ENCODE data around the gene ACTR6. TPM values are rescaled to one million over a fixed set of nuclear protein-coding genes. Genes with fewer than 3 reads are reported as not detected.
"Not testable (repeated sequence)": the region's sequence is repeated elsewhere in the genome, so short reads cannot be mapped to it uniquely, and the experiment has no call there.

ACTR6 gene
- total RNA-seq, 4 donors from 2014 or later = 4.2 to 21.5 (median 12.2) TPM

- Histone ChIP-seq H3K27ac (no peak overlapping the region), H3K27me3 (no peaks in the 10 kb centered on the region), H3K36me3 (peaks cover 0 to 10% (median 0%) of the 10 kb centered on the region in 3 donors), H3K4me3 (no peak overlapping the region), H3K9me3 (no peaks in the 10 kb centered on the region), H3K4me1 (no peaks in the 10 kb centered on the region)
- no peak for TF ChIP-seq POLR2A (IDR thresholded peaks at IDR 0.05)
- TF ChIP-seq, protein P1, sequence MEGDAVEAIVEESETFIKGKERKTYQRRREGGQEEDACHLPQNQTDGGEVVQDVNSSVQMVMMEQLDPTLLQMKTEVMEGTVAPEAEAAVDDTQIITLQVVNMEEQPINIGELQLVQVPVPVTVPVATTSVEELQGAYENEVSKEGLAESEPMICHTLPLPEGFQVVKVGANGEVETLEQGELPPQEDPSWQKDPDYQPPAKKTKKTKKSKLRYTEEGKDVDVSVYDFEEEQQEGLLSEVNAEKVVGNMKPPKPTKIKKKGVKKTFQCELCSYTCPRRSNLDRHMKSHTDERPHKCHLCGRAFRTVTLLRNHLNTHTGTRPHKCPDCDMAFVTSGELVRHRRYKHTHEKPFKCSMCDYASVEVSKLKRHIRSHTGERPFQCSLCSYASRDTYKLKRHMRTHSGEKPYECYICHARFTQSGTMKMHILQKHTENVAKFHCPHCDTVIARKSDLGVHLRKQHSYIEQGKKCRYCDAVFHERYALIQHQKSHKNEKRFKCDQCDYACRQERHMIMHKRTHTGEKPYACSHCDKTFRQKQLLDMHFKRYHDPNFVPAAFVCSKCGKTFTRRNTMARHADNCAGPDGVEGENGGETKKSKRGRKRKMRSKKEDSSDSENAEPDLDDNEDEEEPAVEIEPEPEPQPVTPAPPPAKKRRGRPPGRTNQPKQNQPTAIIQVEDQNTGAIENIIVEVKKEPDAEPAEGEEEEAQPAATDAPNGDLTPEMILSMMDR (IDR thresholded peaks at IDR 0.05) = no peak
- DNase-seq = no peak
Measured at GRCh38 chr12:100171248-100171647, 29.4 kb upstream of the ACTR6 start.

- Histone ChIP-seq H3K4me1 (no peaks in the 10 kb centered on the region), H3K4me3 (no peak overlapping the region), H3K36me3 (peaks cover 0 to 17% (median 0%) of the 10 kb centered on the region in 3 donors), H3K9me3 (no peaks in the 10 kb centered on the region), H3K27ac (no peak overlapping the region), H3K27me3 (no peaks in the 10 kb centered on the region)
- DNase-seq = no peak
- TF ChIP-seq POLR2A (IDR thresholded peaks at IDR 0.05) = no peak
- TF ChIP-seq, protein P1 (IDR thresholded peaks at IDR 0.05) = no peak
Measured at GRCh38 chr12:100173111-100173510, 27.5 kb upstream of the ACTR6 start.

DNA sequence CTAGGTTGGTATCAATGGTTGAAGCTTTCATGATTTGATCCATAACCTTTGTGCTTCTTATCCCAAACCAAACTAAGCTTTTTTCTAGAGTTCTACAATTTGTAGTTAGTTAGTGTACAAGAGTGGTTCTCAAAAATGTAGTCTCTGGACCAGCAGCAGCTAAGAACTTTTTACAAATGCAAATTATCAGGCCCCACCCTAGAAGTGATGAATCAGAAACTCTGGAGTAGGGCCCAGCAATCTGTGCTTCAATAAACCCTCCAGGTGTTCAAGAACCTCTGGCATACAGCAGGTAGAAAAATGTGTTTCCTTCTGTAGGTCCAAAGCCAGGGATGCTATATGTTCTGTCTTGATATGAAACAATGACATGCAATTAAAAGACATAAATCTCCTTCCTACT lies 26.1 kb upstream of the ACTR6 start:
- Histone ChIP-seq H3K27me3 (no peaks in the 10 kb centered on the region), H3K4me3 (no peak overlapping the region), H3K9me3 (no peaks in the 10 kb centered on the region), H3K27ac (no peak overlapping the region), H3K36me3 (peaks cover 0 to 17% (median 0%) of the 10 kb centered on the region in 3 donors), H3K4me1 (no peaks in the 10 kb centered on the region)
- no peak for DNase-seq
- TF ChIP-seq, protein P1 (IDR thresholded peaks at IDR 0.05) = no peak
- TF ChIP-seq POLR2A (IDR thresholded peaks at IDR 0.05) = no peak

- H3K36me3 ChIP-seq = peaks cover 0 to 17% (median 0%) of the 10 kb centered on the region in 3 donors
- H3K27ac ChIP-seq, DNase-seq, H3K4me3 ChIP-seq, H3K9me3 ChIP-seq, H3K27me3 ChIP-seq, H3K4me1 ChIP-seq: not testable (repeated sequence)
Measured at GRCh38 chr12:100176493-100176892, 24.1 kb upstream of the ACTR6 start.

- no peak overlapping the region for H3K27ac ChIP-seq
- TF ChIP-seq POLR2A (IDR thresholded peaks at IDR 0.05) = no peak
- TF ChIP-seq, protein P1 (IDR thresholded peaks at IDR 0.05) = no peak
- no peaks in the 10 kb centered on the region for H3K9me3 ChIP-seq
- no peaks in the 10 kb centered on the region for H3K27me3 ChIP-seq
- peaks cover 0 to 7% (median 0%) of the 10 kb centered on the region in 3 donors for H3K36me3 ChIP-seq
- no peak for DNase-seq
- no peak overlapping the region for H3K4me3 ChIP-seq
- no peaks in the 10 kb centered on the region for H3K4me1 ChIP-seq
Measured at GRCh38 chr12:100179252-100179651, 21.4 kb upstream of the ACTR6 start.

- Histone ChIP-seq H3K27me3 (no peaks in the 10 kb centered on the region), H3K36me3 (peaks cover 0 to 8% (median 0%) of the 10 kb centered on the region in 3 donors)
- no peak for DNase-seq
Measured at GRCh38 chr12:100184549-100185145, 16.0 kb upstream of the ACTR6 start.

More at GRCh38 chr12:100184549-100185145, 16.0 kb upstream of the ACTR6 start:
- TF ChIP-seq, protein P1 (IDR thresholded peaks at IDR 0.05) = no peak
- TF ChIP-seq POLR2A (IDR thresholded peaks at IDR 0.05) = no peak
- Histone ChIP-seq H3K4me3 (no peak overlapping the region), H3K27ac (no peak overlapping the region), H3K9me3 (no peaks in the 10 kb centered on the region), H3K4me1 (no peaks in the 10 kb centered on the region)

All from Peyer's patch (tissue), 4 donors.